Activated naive CD4-positive, alpha-beta T cell treated with anti-CD3 and anti-CD28 coated beads, Interleukin-2, amount 10 ng/mL, durations not matched to agents 7 days and 5 days (primary cell): ENCODE measurements around the gene MAN2A1.

ENCODE experiments used
- CTCF ChIA-PET: fragments of 350-600 bp; sonication (Branson Sonifier 250); formaldehyde crosslinking; loops from one replicate; lab custom pipeline; 2021; ENCODE audit warnings: antibody characterized with exemption; lab: Charles Lee
- DNase-seq: peaks from one replicate; pipeline ENCODE4 v3.0.0-alpha.2; 2020
- H3K27ac Mint-ChIP-seq: one replicate; pipeline ENCODE4 v1.8.0; 2021; ENCODE audit warnings: mild to moderate bottlenecking, moderate library complexity, mixed read lengths
- H3K27me3 Mint-ChIP-seq: one replicate; pipeline ENCODE4 v1.8.0; 2021; ENCODE audit warnings: mild to moderate bottlenecking, mixed read lengths
- H3K36me3 Mint-ChIP-seq: one replicate; pipeline ENCODE4 v1.8.0; 2021; ENCODE audit warnings: mixed read lengths
- H3K4me1 Mint-ChIP-seq: one replicate; pipeline ENCODE4 v1.8.0; 2021; ENCODE audit warnings: mixed read lengths
- H3K4me3 Mint-ChIP-seq: one replicate; pipeline ENCODE4 v1.8.0; 2021; ENCODE audit warnings: mild to moderate bottlenecking, moderate library complexity, mixed read lengths
- H3K9me3 Mint-ChIP-seq: one replicate; pipeline ENCODE4 v1.8.0; 2021; ENCODE audit warnings: mixed read lengths

The MAN2A1 gene

GRCh38 chr5:109900911-109901627, 211.3 kb downstream of the MAN2A1 start:
- H3K9me3 Mint-ChIP-seq, result no peaks in the 10 kb centered on the region
- no peaks in the 10 kb centered on the region for H3K27me3 Mint-ChIP-seq
- H3K4me1 Mint-ChIP-seq, result no peaks in the 10 kb centered on the region
- CTCF ChIA-PET, result no interaction called here
- no peaks in the 10 kb centered on the region for H3K36me3 Mint-ChIP-seq
- no peak overlapping the region for H3K27ac Mint-ChIP-seq
- no peak for DNase-seq
- H3K4me3 Mint-ChIP-seq, result no peak overlapping the region

GRCh38 chr5:109901628-109901981, 211.9 kb downstream of the MAN2A1 start:
- Mint-ChIP-seq H3K27ac (no peak overlapping the region), H3K4me3 (no peak overlapping the region), H3K27me3 (no peaks in the 10 kb centered on the region), H3K4me1 (no peaks in the 10 kb centered on the region), H3K36me3 (no peaks in the 10 kb centered on the region), H3K9me3 (no peaks in the 10 kb centered on the region)
- CTCF ChIA-PET, result no interaction called here
- no peak for DNase-seq

GRCh38 chr5:109903061-109903460, 213.3 kb downstream of the MAN2A1 start:
- CTCF ChIA-PET, result no interaction called here
- Mint-ChIP-seq H3K4me1 (no peaks in the 10 kb centered on the region), H3K4me3 (no peak overlapping the region), H3K36me3 (no peaks in the 10 kb centered on the region), H3K27ac (no peak overlapping the region), H3K27me3 (peaks cover 4% of the 10 kb centered on the region), H3K9me3 (peaks cover 2% of the 10 kb centered on the region)
- no peak for DNase-seq

- Mint-ChIP-seq H3K9me3 (peaks cover 2% of the 10 kb centered on the region), H3K27ac (no peak overlapping the region), H3K4me1 (no peaks in the 10 kb centered on the region), H3K36me3 (no peaks in the 10 kb centered on the region), H3K27me3 (peaks cover 4% of the 10 kb centered on the region), H3K4me3 (no peak overlapping the region)
- DNase-seq, result no peak
- CTCF ChIA-PET, result no interaction called here
Measured at GRCh38 chr5:109905906-109906305, 216.2 kb downstream of the MAN2A1 start.

DNA sequence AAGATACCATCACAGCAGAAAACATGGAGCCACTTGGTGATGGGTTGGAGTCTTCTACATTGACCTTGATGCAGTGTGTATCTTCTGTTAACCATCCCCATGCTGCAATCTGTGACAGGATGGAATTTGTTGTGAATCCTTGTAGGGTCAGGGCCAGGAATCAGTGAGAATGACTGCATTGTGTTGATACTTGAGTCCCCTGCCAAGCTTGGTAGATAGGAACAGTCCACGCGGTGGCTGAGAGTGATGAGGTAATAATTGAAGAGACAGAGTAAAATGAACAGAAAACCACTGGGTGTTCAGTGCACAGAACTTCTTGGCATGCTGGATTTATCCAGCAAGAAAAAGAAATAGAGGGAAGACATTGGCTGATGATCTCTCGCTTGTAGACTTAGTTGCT, 217.5 kb downstream of the MAN2A1 start:
- no peak for DNase-seq
- Mint-ChIP-seq H3K4me3 (no peak overlapping the region), H3K27me3 (peaks cover 4% of the 10 kb centered on the region), H3K9me3 (peaks cover 2% of the 10 kb centered on the region), H3K36me3 (no peaks in the 10 kb centered on the region), H3K4me1 (no peaks in the 10 kb centered on the region), H3K27ac (no peak overlapping the region)
- CTCF ChIA-PET, result interaction anchor here (0.7 kb wide), 1 partner anchor 15 kb away, joined by 5 read pairs; no protein-coding TSS in a partner anchor

- CTCF ChIA-PET, result no interaction called here
- no peak overlapping the region for H3K4me3 Mint-ChIP-seq
- no peak overlapping the region for H3K27ac Mint-ChIP-seq
- H3K9me3 Mint-ChIP-seq, result peaks cover 2% of the 10 kb centered on the region
- H3K36me3 Mint-ChIP-seq, result no peaks in the 10 kb centered on the region
- no peaks in the 10 kb centered on the region for H3K4me1 Mint-ChIP-seq
- peaks cover 4% of the 10 kb centered on the region for H3K27me3 Mint-ChIP-seq
- DNase-seq, result no peak
Measured at GRCh38 chr5:109907731-109908130, 218.0 kb downstream of the MAN2A1 start.

DNA sequence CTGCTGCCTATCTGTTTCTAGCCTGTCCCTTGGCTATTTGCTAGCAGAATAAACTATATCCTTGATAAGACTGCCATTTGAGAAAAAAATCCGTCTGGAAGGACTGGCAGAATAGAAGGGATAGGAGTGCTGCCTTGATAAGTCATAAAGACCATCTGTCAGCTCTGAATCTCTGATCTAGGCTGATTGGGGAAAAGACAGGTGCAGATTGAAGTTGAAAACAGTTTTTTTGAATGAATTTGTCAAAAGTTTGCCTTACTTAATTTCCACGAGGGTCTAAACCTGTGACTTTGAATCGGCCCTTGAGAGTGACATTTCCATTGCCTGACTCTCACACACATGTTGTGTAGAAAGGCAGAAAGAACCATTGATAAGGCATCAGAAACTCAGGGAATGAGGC, 218.6 kb downstream of the MAN2A1 start:
- CTCF ChIA-PET, result no interaction called here
- no peak overlapping the region for H3K27ac Mint-ChIP-seq
- no peak overlapping the region for H3K4me3 Mint-ChIP-seq
- H3K4me1 Mint-ChIP-seq, result no peaks in the 10 kb centered on the region
- H3K36me3 Mint-ChIP-seq, result no peaks in the 10 kb centered on the region
- no peak for DNase-seq
- peaks cover 4% of the 10 kb centered on the region for H3K27me3 Mint-ChIP-seq
- peaks cover 2% of the 10 kb centered on the region for H3K9me3 Mint-ChIP-seq

DNA sequence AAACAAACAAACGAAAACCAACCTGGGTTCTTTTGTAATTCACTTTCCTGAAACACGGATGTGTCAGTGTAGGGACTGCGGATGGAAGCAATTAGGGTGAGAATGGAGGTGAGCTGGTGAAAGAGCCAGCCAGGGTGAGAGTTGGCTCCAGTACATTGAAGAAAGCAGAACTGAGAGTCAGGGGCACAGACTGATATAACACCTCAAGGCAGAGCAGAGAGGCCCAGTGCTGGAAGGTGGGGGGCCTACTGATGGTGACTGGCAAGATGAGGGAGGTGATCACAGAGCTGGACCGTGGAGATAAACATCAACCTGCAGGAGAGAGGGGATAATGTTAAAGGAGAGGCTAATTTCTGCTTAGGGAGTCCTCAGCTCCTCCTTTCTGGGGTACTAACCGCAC, 221.1 kb downstream of the MAN2A1 start:
- no peak for DNase-seq
- CTCF ChIA-PET, result no interaction called here
- peaks cover 2% of the 10 kb centered on the region for H3K4me1 Mint-ChIP-seq

GRCh38 chr5:109911731-109912130, 222.0 kb downstream of the MAN2A1 start:
- no peak overlapping the region for H3K27ac Mint-ChIP-seq
- DNase-seq, result no peak
- H3K4me1 Mint-ChIP-seq, result peaks cover 3% of the 10 kb centered on the region
- peaks cover 3% of the 10 kb centered on the region for H3K9me3 Mint-ChIP-seq
- H3K27me3 Mint-ChIP-seq, result peaks cover 4% of the 10 kb centered on the region
- H3K36me3 Mint-ChIP-seq, result no peaks in the 10 kb centered on the region
- CTCF ChIA-PET, result no interaction called here
- no peak overlapping the region for H3K4me3 Mint-ChIP-seq

More for the DNA sequence above, 221.1 kb downstream of the MAN2A1 start:
- peaks cover 3% of the 10 kb centered on the region for H3K9me3 Mint-ChIP-seq
- peaks cover 4% of the 10 kb centered on the region for H3K27me3 Mint-ChIP-seq
- no peaks in the 10 kb centered on the region for H3K36me3 Mint-ChIP-seq
- no peak overlapping the region for H3K4me3 Mint-ChIP-seq
- no peak overlapping the region for H3K27ac Mint-ChIP-seq

GRCh38 chr5:109914906-109915305, 225.2 kb downstream of the MAN2A1 start:
- no peak overlapping the region for H3K27ac Mint-ChIP-seq
- CTCF ChIA-PET, result no interaction called here
- peaks cover 9% of the 10 kb centered on the region for H3K36me3 Mint-ChIP-seq
- peaks cover 4% of the 10 kb centered on the region for H3K4me1 Mint-ChIP-seq
- peaks cover 9% of the 10 kb centered on the region for H3K9me3 Mint-ChIP-seq
- no peaks in the 10 kb centered on the region for H3K27me3 Mint-ChIP-seq
- H3K4me3 Mint-ChIP-seq, result no peak overlapping the region
- DNase-seq, result no peak

GRCh38 chr5:109916481-109917153, 226.9 kb downstream of the MAN2A1 start:
- H3K27me3 Mint-ChIP-seq, result no peaks in the 10 kb centered on the region
- peaks cover 16% of the 10 kb centered on the region for H3K4me1 Mint-ChIP-seq
- no peak overlapping the region for H3K27ac Mint-ChIP-seq
- H3K36me3 Mint-ChIP-seq, result peaks cover 9% of the 10 kb centered on the region
- no peak overlapping the region for H3K4me3 Mint-ChIP-seq
- CTCF ChIA-PET, result no interaction called here
- peaks cover 9% of the 10 kb centered on the region for H3K9me3 Mint-ChIP-seq
- DNase-seq, result no peak
